ENCODE data around the gene HBM. TPM values are rescaled to one million over a fixed set of nuclear protein-coding genes. Genes with fewer than 3 reads are reported as not detected.

The HBM gene
- total RNA-seq, 1 donor from 2014 or later: not detected

GRCh38 chr16:164827-165538, 795 bp upstream of the HBM start:
- Mint-ChIP-seq H3K27ac (no peak overlapping the region), H3K9me3 (no peaks in the 10 kb centered on the region), H3K4me3 (peak overlapping the region; percentile 57), H3K36me3 (no peaks in the 10 kb centered on the region), H3K27me3 (ENCODE audit: insufficient read depth, low read depth) (peaks cover 57% of the 10 kb centered on the region), H3K4me1 (peaks cover 3% of the 10 kb centered on the region)
- H4K20me1 ChIP-seq (ENCODE audit: low read depth): peaks cover 46% of the 10 kb centered on the region
- peaks cover 82% of the 10 kb centered on the region for H3K27me3 ChIP-seq
- H2AFZ ChIP-seq (replicated peaks): no peak overlapping the region
- TF ChIP-seq CTCF (IDR thresholded peaks at IDR 0.05) (no peak), EZH2 (IDR thresholded peaks at IDR 0.05) (no peak), EZH2phosphoT487 (IDR thresholded peaks at IDR 0.05) (no peak)
- H3F3A ChIP-seq (ENCODE audit: low read depth): peaks cover 10% of the 10 kb centered on the region
- DNase-seq (ENCODE audit: low spot score): peak; percentile 35
- no peak overlapping the region for H3K9ac ChIP-seq
- no peaks in the 10 kb centered on the region for H3K79me2 ChIP-seq (ENCODE audit: low read depth)
- no peak overlapping the region for H3K27ac ChIP-seq
- no peaks in the 10 kb centered on the region for H3K36me3 ChIP-seq
- H3K4me3 ChIP-seq: peak overlapping the region; percentile 43
- peak overlapping the region; percentile 71 for H3K4me2 ChIP-seq
- no peaks in the 10 kb centered on the region for H3K9me3 ChIP-seq (ENCODE audit: low read depth)
- peaks cover 11% of the 10 kb centered on the region for H3K4me1 ChIP-seq

- Mint-ChIP-seq H3K9me3 (peaks cover 5% of the 10 kb centered on the region), H3K36me3 (peaks cover 3% of the 10 kb centered on the region), H3K4me3 (no peak overlapping the region), H3K27ac (no peak overlapping the region), H3K4me1 (peaks cover 3% of the 10 kb centered on the region), H3K27me3 (ENCODE audit: insufficient read depth, low read depth) (peaks cover 66% of the 10 kb centered on the region)
- Histone ChIP-seq H3K79me2 (ENCODE audit: low read depth) (no peaks in the 10 kb centered on the region), H3K9me3 (ENCODE audit: low read depth) (no peaks in the 10 kb centered on the region), H3F3A (ENCODE audit: low read depth) (peaks cover 10% of the 10 kb centered on the region), H3K4me1 (peaks cover 11% of the 10 kb centered on the region), H3K27ac (no peak overlapping the region), H4K20me1 (ENCODE audit: low read depth) (peaks cover 56% of the 10 kb centered on the region), H3K4me3 (no peak overlapping the region), H3K27me3 (peaks cover 84% of the 10 kb centered on the region), H3K36me3 (no peaks in the 10 kb centered on the region), H2AFZ (replicated peaks) (no peak overlapping the region), H3K4me2 (no peak overlapping the region), H3K9ac (no peak overlapping the region)
- DNase-seq (ENCODE audit: low spot score): peak; percentile 43
- TF ChIP-seq EZH2phosphoT487 (IDR thresholded peaks at IDR 0.05) (peak; percentile 5), CTCF (IDR thresholded peaks at IDR 0.05) (no peak), EZH2 (IDR thresholded peaks at IDR 0.05) (no peak)
These were observed 770 bp downstream of the HBM start for GRCh38 chr16:166375-167121.

- Histone ChIP-seq H3K79me2 (ENCODE audit: low read depth) (no peaks in the 10 kb centered on the region), H4K20me1 (ENCODE audit: low read depth) (peaks cover 60% of the 10 kb centered on the region), H3K36me3 (no peaks in the 10 kb centered on the region), H2AFZ (replicated peaks) (no peak overlapping the region), H3K4me1 (peaks cover 11% of the 10 kb centered on the region), H3K9me3 (ENCODE audit: low read depth) (no peaks in the 10 kb centered on the region), H3K9ac (no peak overlapping the region), H3F3A (ENCODE audit: low read depth) (peaks cover 10% of the 10 kb centered on the region), H3K4me3 (no peak overlapping the region), H3K27me3 (peaks cover 84% of the 10 kb centered on the region), H3K4me2 (no peak overlapping the region), H3K27ac (no peak overlapping the region)
- no peak for DNase-seq (ENCODE audit: low spot score)
- no peak overlapping the region for H3K27ac Mint-ChIP-seq
- H3K4me3 Mint-ChIP-seq: no peak overlapping the region
- H3K9me3 Mint-ChIP-seq: peaks cover 5% of the 10 kb centered on the region
- peaks cover 3% of the 10 kb centered on the region for H3K36me3 Mint-ChIP-seq
- peaks cover 65% of the 10 kb centered on the region for H3K27me3 Mint-ChIP-seq (ENCODE audit: insufficient read depth, low read depth)
- TF ChIP-seq CTCF (IDR thresholded peaks at IDR 0.05) (no peak), EZH2phosphoT487 (IDR thresholded peaks at IDR 0.05) (no peak), EZH2 (IDR thresholded peaks at IDR 0.05) (no peak)
- peaks cover 3% of the 10 kb centered on the region for H3K4me1 Mint-ChIP-seq
These were observed 1.4 kb downstream of the HBM start for GRCh38 chr16:167122-167690.
